ENCODE results near the gene NPAS1.

NPAS1 gene

DNA sequence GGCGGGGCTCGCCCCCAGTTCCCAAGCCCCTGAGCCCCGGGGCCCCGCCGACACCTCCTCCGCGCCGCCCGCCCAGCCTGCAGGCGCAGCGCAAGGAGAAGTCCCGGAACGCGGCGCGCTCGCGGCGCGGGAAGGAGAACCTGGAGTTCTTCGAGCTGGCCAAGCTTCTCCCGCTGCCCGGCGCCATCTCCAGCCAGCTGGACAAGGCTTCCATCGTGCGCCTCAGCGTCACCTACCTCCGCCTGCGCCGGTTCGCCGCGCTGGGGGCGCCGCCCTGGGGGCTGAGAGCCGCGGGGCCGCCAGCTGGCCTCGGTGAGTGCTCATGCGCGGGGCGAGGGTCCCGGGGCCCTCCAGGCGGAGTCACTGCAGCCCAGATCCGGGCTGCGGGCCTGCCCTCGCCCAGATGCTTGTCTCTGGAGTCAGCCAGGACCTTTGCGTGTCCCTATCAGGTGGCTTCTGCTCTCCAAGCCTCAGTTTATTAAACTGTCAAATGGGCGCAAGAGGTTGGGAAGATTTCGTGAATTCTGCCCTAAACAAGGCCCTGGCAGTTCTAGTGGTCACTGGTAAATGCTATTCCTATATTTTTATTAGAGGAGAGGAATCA is 2.0 kb downstream of the NPAS1 start:
- H3K27ac ChIP-seq: no peak overlapping the region
- TF ChIP-seq ZFX (IDR thresholded peaks at IDR 0.05; ENCODE audit: borderline replicate concordance): no peak
- TF ChIP-seq, protein P1, sequence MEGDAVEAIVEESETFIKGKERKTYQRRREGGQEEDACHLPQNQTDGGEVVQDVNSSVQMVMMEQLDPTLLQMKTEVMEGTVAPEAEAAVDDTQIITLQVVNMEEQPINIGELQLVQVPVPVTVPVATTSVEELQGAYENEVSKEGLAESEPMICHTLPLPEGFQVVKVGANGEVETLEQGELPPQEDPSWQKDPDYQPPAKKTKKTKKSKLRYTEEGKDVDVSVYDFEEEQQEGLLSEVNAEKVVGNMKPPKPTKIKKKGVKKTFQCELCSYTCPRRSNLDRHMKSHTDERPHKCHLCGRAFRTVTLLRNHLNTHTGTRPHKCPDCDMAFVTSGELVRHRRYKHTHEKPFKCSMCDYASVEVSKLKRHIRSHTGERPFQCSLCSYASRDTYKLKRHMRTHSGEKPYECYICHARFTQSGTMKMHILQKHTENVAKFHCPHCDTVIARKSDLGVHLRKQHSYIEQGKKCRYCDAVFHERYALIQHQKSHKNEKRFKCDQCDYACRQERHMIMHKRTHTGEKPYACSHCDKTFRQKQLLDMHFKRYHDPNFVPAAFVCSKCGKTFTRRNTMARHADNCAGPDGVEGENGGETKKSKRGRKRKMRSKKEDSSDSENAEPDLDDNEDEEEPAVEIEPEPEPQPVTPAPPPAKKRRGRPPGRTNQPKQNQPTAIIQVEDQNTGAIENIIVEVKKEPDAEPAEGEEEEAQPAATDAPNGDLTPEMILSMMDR (IDR thresholded peaks at IDR 0.05): no peak

GRCh38 chr19:47022140-47022536 is 2.5 kb downstream of the NPAS1 start:
- TF ChIP-seq, protein P1 (IDR thresholded peaks at IDR 0.05): no peak
- TF ChIP-seq ZFX (IDR thresholded peaks at IDR 0.05; ENCODE audit: borderline replicate concordance): no peak
- H3K27ac ChIP-seq: no peak overlapping the region

DNA sequence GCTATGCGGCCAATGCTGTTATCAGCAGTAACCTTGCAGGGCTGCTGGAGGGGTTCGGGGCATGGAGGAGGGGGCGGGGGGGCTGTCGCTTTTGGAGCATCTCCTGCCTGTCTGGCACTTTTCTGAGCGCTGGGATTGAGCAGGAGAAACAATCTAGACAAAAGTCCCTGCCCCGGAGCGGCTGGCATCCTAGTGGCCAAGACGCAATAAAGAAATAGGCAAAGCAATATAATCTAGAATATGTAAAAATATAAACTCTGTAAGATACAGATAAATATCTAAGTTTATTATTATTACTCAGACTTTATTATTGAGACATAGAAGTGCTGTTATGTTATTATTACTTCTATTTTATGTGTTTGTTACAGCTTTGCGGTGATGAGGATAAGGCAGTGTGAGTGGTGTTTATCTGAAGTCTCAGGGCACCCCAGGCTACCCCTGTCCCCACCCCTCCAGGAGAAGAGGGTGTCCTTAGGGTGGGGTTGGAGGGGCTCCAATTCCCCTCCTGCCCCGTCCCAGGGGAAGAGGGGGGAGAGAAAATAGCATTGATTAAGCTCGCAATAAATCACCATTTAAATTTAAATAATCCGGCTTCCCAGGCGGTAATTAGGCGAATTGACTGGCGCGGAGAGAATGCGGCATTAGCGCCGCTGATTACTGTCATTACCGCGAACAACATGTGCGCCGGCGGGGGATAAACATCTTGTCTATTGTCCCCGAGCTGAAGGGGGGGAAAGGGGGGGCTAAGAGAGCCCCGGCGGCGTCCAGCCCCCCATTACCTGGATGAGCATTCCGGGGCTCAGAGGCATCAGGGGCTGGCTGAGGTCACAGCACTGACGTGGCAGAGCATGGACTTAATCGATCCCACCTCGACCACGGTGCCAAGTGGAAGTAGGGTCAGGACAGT is 3.2 kb downstream of the NPAS1 start:
- no peak for TF ChIP-seq ZFX (IDR thresholded peaks at IDR 0.05; ENCODE audit: borderline replicate concordance)
- TF ChIP-seq, protein P1 (IDR thresholded peaks at IDR 0.05): no peak

GRCh38 chr19:47023448-47023794 is 3.8 kb downstream of the NPAS1 start:
- H3K27ac ChIP-seq: no peak overlapping the region
- TF ChIP-seq ZFX (IDR thresholded peaks at IDR 0.05; ENCODE audit: borderline replicate concordance): no peak
- TF ChIP-seq, protein P1 (IDR thresholded peaks at IDR 0.05): no peak

More for the DNA sequence above, 3.2 kb downstream of the NPAS1 start:
- H3K27ac ChIP-seq: no peak overlapping the region

DNA sequence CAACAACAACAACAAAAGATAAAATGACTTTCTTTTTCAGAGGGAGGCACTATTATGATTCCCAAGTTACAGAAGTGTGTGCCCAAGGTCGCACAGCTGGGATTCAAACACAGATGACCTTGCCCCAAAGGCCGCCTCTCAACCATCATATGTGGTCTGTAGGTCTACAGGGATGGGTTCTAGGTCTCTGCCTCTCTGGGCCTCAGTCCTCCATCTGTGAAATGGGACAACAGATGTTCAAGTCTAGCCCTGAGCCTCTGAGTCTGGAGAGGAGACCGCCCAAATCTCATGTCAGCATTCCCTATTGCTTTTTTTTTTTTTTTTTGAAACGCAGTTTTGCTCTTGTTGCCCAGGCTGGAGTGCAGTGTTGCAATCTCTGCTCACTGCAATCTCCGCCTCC is 4.9 kb downstream of the NPAS1 start:
- no peak overlapping the region for H3K27ac ChIP-seq
- no peak for TF ChIP-seq ZFX (IDR thresholded peaks at IDR 0.05; ENCODE audit: borderline replicate concordance)
- TF ChIP-seq, protein P1 (IDR thresholded peaks at IDR 0.05): no peak

GRCh38 chr19:47026156-47026555 is 6.5 kb downstream of the NPAS1 start:
- no peak for TF ChIP-seq ZFX (IDR thresholded peaks at IDR 0.05; ENCODE audit: borderline replicate concordance)
- TF ChIP-seq, protein P1 (IDR thresholded peaks at IDR 0.05): no peak
- H3K27ac ChIP-seq: no peak overlapping the region

DNA sequence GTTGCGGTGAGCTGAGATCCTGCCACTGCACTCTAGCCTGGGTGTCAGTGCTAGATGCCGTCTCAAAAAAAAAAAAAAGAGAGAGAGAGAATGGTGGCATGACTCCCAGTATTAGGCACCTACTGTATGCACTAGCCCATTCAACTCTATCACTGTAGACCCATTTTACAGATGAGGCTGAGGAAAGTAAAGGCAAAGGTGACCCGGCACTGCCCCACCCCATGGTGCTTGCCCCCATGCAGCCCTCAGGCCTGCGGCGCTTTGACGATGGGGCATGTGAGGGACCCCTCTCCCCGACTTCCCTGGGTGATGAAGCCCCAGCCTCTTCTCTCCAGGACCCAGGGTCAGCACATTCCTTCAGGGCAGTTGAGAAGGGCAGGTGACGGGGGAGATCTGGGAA is 7.3 kb downstream of the NPAS1 start:
- TF ChIP-seq, protein P1 (IDR thresholded peaks at IDR 0.05): no peak
- TF ChIP-seq ZFX (IDR thresholded peaks at IDR 0.05; ENCODE audit: borderline replicate concordance): no peak
- no peak overlapping the region for H3K27ac ChIP-seq

All from 22Rv1 (cell line).